H1 (cell line): ENCODE measurements around the gene FBXL14. TPM values are rescaled to one million over a fixed set of nuclear protein-coding genes. Genes with fewer than 3 reads are reported as not detected.

Experiments
- EP300 ChIP-seq, 2 experiments: IDR thresholded peaks; 1 replicate in 1 of 2; 2 replicates in 1 of 2; pipeline ENCODE4 v1.6.1; 2011 to 2012; ENCODE audit warnings: low read depth in 2 of 2, low read length in 2 of 2, mild to moderate bottlenecking in 2 of 2, borderline replicate concordance in 1 of 2, inconsistent platforms in 1 of 2, moderate library complexity in 1 of 2
- NRF1 ChIP-seq: IDR thresholded peaks from 2 replicates; pipeline ENCODE4 v1.6.1; 2011; ENCODE audit warnings: mild to moderate bottlenecking, low read depth, low read length, improper control_type of control experiment
- SP2 ChIP-seq: IDR thresholded peaks from 2 replicates; pipeline ENCODE4 v1.6.1; 2012; ENCODE audit warnings: mild to moderate bottlenecking, low read length, inconsistent platforms
- YY1 ChIP-seq: IDR thresholded peaks from 2 replicates; pipeline ENCODE4 v1.6.1; 2011; ENCODE audit warnings: low read depth, mild to moderate bottlenecking, low read length
- polyA plus RNA-seq, 7 experiments: library from polyadenylated mRNA; depleted of rRNA in 3 of 7; stranded (reverse) in 5 of 7; unstranded in 2 of 7; fragments of >200 nt in 5 of 7; fragments of 200-250 nt in 2 of 7; gene quantifications; 1 replicate in 5 of 7; 2 replicates in 1 of 7; 4 replicates in 1 of 7; pipeline versions ENCODE4 v1.2.1 to v1.2.3, GENCODE V29; 2011 to 2013; ENCODE audit warnings: missing spikeins in 2 of 7, mixed read lengths in 2 of 7
- total RNA-seq: library from RNA; stranded (reverse); fragmentation: NEBNext Ultra II Directional; extraction: Animal tissue kit (Norgen Biotek cat#: 25700); gene quantifications from 2 replicates; pipeline ENCODE4 v1.2.1, GENCODE V29; 2021

The FBXL14 gene
- total and polyA plus RNA-seq, 2 of the 8 experiments (the other 6 are each of a cell fraction or from before 2014, with no cell fraction given) = 5.5 to 9.6 TPM

DNA sequence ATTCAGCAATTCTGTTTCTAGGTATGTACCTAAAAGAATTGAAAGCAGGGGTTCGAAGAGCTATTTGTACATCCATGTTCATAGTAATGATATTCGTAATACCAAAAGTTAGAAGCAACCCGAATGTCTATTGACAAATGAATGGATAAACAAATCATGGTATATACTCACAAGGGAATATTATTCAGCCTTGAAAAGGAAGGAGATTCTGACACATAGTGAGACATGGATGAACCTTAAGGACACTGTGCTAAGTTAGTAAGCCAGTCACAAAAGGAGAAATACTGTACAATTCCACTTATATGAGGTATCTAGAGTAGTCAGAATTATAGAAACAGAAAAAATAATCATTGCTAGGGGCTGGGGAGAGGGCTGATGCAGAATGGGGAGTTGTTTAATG is 4.4 kb upstream of the FBXL14 start (continued):
- no peak for TF ChIP-seq NRF1
- TF ChIP-seq EP300 (IDR thresholded peaks at IDR 0.05; ENCODE audit: borderline replicate concordance in 1 of 2, low read depth in 2 of 2, low read length in 2 of 2) = no peak
- TF ChIP-seq YY1 = no peak
- TF ChIP-seq SP2 = no peak
